ENCODE results near the gene ARSG.
"Not testable (repeated sequence)": the region's sequence is repeated elsewhere in the genome, so short reads cannot be mapped to it uniquely, and the experiment has no call there.

Gene ARSG

GRCh38 chr17:68302666-68303065, 11.4 kb downstream of the ARSG start:
- DNase-seq (ENCODE audit: insufficient read length, low spot score): no peak
- no peak for FAIRE-seq

GRCh38 chr17:68304706-68305105, 13.4 kb downstream of the ARSG start:
- FAIRE-seq (no peak), DNase-seq (ENCODE audit: insufficient read length, low spot score) (no peak)

GRCh38 chr17:68305142-68305541, 13.8 kb downstream of the ARSG start:
- DNase-seq (ENCODE audit: insufficient read length, low spot score): no peak
- no peak for FAIRE-seq

DNA sequence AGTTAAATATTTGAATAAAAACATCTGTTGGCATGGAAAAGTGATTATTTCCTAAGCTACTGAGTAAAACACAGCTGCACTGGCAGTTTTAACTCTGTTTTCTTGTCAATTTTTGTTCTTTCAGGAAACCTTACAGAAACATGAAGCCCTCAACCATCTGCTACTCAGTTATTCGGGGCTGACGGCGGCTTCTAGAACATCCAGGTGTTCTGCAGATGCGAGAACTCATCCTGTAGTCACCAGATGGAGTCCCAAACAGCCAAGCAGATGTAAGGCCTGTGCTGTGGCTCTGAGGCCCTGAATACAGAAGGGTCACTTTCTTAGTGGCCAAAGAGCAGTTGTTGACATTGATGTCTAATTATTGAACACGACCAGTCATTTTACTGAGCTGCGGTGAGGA, 15.5 kb downstream of the ARSG start:
- DNase-seq (ENCODE audit: insufficient read length, low spot score) (no peak), FAIRE-seq (no peak)

DNA sequence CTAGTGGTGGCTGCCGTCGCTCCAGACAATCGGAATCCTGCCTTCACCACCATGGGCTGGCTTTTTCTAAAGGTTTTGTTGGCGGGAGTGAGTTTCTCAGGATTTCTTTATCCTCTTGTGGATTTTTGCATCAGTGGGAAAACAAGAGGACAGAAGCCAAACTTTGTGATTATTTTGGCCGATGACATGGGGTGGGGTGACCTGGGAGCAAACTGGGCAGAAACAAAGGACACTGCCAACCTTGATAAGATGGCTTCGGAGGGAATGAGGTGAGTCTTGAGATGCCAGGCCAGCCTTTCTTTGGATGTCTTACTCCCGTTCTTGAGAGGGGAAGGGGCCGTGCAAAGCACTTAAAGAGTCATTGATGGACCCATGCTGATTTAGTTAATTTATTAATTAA, 16.1 kb downstream of the ARSG start:
- FAIRE-seq (no peak), DNase-seq (ENCODE audit: insufficient read length, low spot score) (no peak)

DNA sequence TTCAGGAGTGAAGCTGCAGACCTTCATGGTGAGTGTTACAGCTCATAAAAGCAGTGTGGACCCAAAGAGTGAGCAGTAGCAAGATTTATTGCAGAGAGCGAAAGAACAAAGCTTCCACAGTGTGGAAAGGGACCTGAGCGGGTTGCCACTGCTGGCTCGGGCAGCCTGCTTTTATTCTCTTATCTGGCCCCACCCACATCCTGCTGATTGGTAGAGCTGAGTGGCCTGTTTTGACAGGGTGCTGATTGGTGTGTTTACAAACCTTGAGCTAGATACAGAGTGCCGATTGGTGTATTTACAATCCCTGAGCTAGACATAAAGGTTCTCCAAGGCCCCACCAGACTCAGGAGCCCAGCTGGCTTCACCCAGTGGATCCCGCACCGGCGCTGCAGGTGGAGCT, 17.2 kb downstream of the ARSG start:
- FAIRE-seq; DNase-seq (ENCODE audit: insufficient read length, low spot score): not testable (repeated sequence)

DNA sequence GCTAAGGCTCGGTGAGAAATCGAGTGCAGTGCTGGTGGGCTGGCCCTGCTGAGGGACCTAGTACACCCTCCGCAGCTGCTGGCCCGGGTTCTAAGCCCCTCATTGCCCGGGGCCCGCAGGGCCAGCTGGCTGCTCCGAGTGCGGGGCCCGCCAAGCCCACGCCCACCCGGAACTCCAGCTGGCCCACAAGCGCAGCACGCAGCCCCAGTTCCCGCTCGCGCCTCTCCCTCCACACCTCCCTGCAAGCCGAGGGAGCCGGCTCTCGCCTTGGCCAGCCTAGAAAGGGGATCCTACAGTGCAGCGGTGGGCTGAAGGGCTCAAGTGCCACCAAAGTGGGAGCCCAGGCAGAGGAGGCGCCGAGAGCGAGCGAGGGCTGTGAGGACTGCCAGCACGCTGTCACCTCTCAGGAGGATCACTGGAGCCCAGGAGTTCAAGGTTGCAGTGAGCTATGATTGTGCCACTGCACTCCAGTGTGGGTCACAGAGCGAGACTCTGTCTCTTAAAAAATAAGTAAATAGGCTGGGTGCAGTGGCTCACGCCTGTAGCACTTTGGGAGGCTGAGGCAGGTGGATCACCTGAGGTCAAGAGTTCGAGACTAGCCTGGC, 17.9 kb downstream of the ARSG start:
- not testable (repeated sequence) for DNase-seq (ENCODE audit: insufficient read length, low spot score); FAIRE-seq

DNA sequence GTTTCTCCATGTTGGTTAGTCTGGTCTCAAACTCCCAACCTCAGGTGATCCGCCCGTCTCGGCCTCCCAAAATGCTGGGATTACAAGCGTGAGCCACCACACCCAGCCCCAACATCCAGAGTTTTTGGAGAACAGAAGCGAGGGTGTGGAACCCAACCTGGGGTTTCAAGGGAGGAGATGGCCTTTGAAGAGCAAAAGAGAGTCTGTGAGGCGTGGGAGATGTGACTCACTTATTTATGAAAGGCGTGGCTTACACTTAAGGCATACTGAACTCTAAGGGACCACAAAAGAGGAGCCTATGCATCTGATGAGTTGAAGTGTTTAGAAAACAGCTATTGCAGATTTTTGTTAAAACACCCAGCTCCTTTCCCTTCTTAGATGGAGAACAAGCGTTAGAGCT, 18.9 kb downstream of the ARSG start:
- FAIRE-seq: no peak
- DNase-seq (ENCODE audit: insufficient read length, low spot score): no peak

DNA sequence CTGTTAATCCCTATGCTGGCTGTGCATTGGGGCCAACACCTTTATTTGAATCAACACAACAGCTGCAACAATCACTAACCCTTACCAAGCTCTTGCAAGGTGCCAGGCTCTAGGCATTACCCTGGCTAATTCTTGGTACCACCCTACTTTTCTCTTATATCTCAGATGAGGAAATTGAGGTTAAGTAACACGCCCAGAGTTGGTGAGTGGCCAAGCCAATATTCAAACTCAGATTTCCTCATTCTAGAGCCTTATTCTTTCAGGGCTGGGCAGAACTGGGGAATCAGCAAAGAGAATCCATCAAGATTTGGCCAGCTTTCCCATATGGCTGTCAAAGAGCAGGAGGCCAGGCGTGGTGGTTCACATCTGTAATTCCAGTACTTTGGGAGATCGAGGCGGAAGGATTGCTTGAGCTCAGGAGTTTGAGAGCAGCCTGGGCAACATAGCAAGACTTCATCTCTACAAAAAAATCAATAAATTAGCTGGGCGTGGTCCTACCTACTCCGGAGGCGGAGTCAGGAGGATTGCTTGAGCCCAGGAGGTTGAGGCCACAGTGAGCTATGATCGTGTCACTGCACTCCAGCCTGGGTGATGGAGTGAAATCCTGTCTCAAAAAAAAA, 23.7 kb downstream of the ARSG start:
- FAIRE-seq (no peak), DNase-seq (ENCODE audit: insufficient read length, low spot score) (no peak)

GRCh38 chr17:68315930-68316329, 24.6 kb downstream of the ARSG start:
- FAIRE-seq (no peak), DNase-seq (ENCODE audit: insufficient read length, low spot score) (no peak)

GRCh38 chr17:68317458-68317857, 26.2 kb downstream of the ARSG start:
- no peak for FAIRE-seq
- no peak for DNase-seq (ENCODE audit: insufficient read length, low spot score)

DNA sequence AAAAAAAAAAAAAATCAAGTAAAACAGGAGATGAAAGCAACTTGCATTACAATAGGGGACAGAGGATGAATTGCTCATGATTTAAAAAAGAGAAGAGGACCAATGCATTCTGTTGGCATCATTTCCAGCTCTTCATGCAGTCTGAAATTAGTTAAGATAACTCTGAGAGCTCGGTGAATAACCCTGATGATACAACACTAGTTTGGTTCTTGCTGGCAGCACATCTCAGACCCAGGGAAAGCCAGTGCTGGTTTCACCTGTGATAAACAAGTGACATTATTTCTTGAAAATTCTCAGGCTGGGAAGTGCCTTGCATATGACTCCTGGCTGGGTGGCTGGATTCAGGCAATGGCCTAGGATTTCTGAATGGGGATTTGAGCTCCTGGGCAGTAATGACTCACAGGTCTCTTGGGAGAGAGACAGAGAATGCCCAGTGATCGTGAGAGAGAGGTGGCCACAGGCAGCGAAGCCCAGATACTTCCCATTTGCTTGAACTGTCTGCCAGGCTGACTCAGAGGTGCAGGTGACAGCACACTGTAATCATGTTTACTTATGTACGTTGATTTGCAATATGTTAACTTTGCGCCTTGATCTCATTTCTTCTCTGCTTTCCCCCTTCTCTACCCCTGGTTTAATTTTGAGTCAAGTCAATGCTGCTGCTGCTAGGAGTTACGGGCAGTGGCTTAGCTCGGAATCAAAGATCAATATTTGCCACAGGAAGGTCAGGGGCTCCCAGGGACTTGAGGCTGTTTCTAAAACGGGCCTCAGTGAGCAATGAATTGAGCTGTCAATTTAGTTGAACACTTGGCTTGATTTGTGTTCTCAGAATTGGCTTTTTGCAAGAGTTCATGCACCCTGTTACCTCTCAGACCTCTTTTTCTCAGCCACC, 27.1 kb downstream of the ARSG start:
- FAIRE-seq (no peak), DNase-seq (ENCODE audit: insufficient read length, low spot score) (no peak)

DNA sequence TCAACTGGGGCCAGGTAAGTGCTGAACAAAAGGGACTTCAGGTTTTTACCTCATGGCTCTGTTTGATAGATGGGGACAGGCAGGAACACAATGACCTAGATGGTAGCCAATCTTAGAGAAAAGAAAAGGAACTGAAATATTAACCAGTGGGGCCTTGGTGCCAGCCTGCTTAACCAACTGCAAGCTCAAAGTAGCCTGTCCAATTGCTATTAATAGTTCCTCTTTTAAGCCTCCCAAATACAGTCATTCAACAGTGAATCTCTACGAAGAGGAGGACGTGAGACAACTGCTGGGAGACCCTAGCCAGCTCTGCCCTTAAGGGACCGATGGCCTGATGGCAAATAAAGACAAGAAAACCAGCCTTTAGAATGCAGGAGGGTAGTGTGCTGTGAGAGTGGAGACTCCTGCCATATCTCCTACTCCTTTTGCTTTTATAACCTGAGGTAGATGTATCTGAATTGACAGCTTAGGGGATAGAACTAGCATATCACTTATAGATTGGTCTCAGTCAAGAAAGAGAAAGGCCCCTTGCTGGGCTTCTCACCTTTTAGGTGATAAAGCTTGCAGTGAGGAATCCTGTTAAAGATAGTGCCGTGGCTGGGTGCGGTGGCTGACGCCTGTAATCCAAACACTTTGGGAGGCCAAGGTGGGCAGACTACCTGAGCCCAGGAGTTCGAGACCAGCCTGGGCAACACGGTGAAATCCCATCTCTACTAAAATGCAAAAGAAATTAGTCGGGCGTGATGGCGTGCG, 28.3 kb downstream of the ARSG start:
- DNase-seq (ENCODE audit: insufficient read length, low spot score): no peak
- FAIRE-seq: no peak

DNA sequence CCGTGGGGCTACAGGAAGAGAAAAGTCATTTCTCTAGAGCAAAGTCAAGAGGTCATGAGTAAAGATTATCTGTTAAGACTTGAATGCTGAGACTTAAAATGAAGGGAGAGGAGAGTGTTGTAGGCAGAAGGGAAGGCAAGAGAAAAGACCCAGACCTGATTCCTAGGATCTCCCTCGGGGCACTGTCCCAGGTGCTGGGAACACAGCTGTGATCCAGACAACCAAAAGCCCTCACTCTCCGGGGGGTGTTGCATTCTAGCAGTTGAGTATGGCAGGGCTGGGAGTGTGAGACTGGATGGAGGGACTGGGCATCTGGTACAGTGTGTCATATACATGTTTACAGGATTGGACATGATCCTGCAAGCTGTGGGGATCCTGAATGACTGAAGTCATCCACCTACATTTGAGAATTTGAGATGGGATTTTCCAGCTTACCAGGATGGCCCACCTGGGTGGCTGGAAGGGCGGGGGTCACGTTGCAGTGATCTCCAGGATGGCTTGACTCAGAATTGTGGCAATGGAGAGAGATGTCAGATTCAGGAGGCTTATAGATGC, 29.1 kb downstream of the ARSG start:
- no peak for FAIRE-seq
- no peak for DNase-seq (ENCODE audit: insufficient read length, low spot score)

DNA sequence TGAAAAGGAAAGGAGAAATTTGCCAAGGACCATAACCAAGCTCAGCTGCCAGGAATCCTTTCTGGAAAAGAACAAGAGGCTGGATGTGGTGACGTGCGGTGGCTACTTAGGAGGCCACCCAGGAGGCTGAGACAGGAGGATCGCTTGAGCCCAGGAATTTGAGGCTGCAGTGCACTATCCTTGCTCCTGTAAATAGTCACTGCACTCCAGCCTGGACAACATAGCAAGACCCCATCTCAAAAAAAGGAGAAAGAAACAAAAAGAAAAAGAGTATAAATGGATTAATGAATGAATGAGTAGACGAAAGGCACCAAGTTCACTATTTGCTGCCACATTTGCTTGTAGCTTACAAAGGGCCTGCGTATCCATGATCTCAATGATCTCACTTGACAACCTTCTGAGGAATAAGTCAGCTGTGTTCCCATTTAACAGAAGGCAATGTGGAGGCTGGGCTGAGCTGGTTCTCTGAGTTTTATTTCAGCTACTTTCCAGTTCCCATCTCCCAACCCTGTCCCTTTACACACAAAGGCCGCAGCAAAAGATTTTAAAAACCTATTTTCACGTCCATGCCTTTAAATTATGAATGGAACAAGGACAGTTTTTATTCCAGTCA, 29.8 kb downstream of the ARSG start:
- FAIRE-seq: no peak
- DNase-seq (ENCODE audit: insufficient read length, low spot score): no peak

DNA sequence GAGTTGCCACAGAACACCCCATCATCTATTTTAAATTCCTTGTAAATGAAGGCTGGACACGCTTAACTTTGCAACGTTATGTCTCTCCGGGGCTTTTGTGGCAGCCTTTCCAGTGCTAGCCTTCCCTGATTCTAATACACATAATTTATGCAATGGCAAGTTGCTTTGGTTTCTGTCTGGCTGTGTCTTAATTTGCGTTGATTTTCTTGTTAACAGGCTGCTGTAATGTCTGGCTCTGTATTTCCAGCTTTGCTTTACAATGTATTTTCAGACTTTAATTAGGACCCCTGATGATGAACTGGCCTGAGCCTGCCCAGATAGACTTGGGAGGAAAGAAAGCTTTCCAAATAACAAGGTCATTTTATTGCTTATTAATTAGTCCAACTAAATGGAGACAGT, 30.3 kb downstream of the ARSG start:
- FAIRE-seq (no peak), DNase-seq (ENCODE audit: insufficient read length, low spot score) (no peak)

DNA sequence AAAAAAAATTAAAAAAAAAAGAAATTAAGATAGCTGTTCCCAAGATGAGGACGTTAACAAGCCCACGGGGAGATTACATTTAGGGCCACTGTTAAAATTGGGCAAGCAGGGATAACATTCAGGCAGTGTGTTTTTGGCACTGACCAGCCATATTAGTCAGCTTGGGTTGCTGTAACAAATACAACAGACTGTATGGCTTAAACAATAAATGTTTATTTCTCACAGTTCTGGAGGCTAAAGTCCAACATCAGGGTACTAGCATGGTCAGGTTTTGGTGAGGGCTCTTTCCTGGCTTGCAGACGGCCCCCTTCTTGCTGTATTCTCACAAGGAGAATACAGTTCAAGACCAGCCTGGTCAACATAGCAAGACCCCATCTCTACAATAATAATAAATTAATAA, 31.3 kb downstream of the ARSG start:
- DNase-seq (ENCODE audit: insufficient read length, low spot score): no peak
- no peak for FAIRE-seq

DNA sequence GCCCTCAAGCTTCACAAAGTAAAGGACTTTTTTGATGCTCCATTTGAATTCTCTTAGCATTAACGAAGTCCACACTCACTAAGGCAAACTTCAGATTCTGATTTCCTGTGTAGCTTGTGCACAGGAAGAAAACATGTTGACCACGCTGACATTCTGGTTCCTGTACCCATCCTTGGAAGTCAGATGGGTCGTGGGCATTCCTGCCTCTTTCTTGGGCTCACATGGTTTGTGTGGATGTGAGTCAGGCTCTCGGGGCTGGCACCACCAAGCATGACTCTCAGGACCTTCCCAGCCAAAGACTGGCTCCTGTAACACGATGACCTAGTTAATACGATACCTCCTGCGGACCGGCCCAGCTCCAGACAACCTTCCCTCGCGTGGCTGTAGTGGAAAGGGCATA, 32.8 kb downstream of the ARSG start:
- DNase-seq (ENCODE audit: insufficient read length, low spot score): no peak
- FAIRE-seq: no peak

- FAIRE-seq (no peak), DNase-seq (ENCODE audit: insufficient read length, low spot score) (no peak)
Measured at GRCh38 chr17:68324654-68325336, 33.5 kb downstream of the ARSG start.

GRCh38 chr17:68325961-68326360, 34.7 kb downstream of the ARSG start:
- DNase-seq (ENCODE audit: insufficient read length, low spot score) (no peak), FAIRE-seq (no peak)
